GM12878 (cell line): Measurements from ENCODE around the gene CDKN3. TPM values are rescaled to one million over a fixed set of nuclear protein-coding genes. Genes with fewer than 3 reads are reported as not detected.
A peak's percentile ranks its signal among the peaks of the same experiment; 100 is the strongest.

Source experiments
- ATAC-seq: fragments of 200-7000 bp; cut with Tn5 transposase; 3 replicates; pipeline ENCODE4 v1.9.1; 2020; ENCODE audit warnings: mild to moderate bottlenecking, moderate library complexity
- Bru-seq: library from RNA; stranded (reverse); fragments of 400-500 nt; gene quantifications from one replicate; lab custom pipeline; 2021; lab: Mats Ljungman, UMichigan
- BruChase-seq, 2 experiments: library from RNA; stranded (reverse); fragments of 400-500 nt; gene quantifications; one replicate each; lab custom pipeline; 2021; lab: Mats Ljungman, UMichigan
- BruUV-seq: library from RNA; stranded (reverse); fragments of 400-500 nt; replicated peaks from 2 replicates; lab custom pipeline; 2021; lab: Mats Ljungman, UMichigan
- CTCF ChIA-PET: fragments of 300-600 bp; sonication (Branson Sonifier 250); formaldehyde crosslinking; extraction: SDS; loops from one replicate; lab custom pipeline; 2021; ENCODE audit warnings: inconsistent platforms; lab: Yijun Ruan, JAX
- POLR2A ChIA-PET: fragments of 350-600 bp; formaldehyde crosslinking; extraction: SDS; loops from one replicate; lab custom pipeline; 2021; ENCODE audit warnings: inconsistent platforms; lab: Charles Lee
- RAD21 ChIA-PET: fragments of 300-600 bp; sonication (Branson Sonifier 250); formaldehyde crosslinking; loops from one replicate; lab custom pipeline; 2023; ENCODE audit warnings: antibody characterized with exemption; ENCODE audit not compliant: unreplicated experiment; lab: Charles Lee
- SMC1A ChIA-PET: fragments of 300-600 bp; sonication (Branson Sonifier 250); formaldehyde crosslinking; loops from one replicate; lab custom pipeline; 2023; ENCODE audit not compliant: unreplicated experiment, uncharacterized antibody; lab: Charles Lee
- DNase-seq: peaks from one replicate; pipeline ENCODE4 v3.0.0-alpha.2; 2011; ENCODE audit warnings: low read depth, low spot score
- FAIRE-seq: peaks from 3 replicates; lab custom pipeline; 2011; peaks lifted over from hg19 to GRCh38; lab: Jason Lieb, UNC
- H2AFZ ChIP-seq: 2 replicates; pipeline ENCODE4 v1.6.0; 2011; ENCODE audit warnings: low read depth, low read length, control low read depth; ENCODE audit not compliant: control insufficient read depth
- H3K27ac ChIP-seq: 2 replicates; pipeline ENCODE4 v1.5.1; 2011; ENCODE audit warnings: control low read depth; ENCODE audit not compliant: control insufficient read depth, insufficient read depth
- H3K27me3 ChIP-seq, 2 experiments: replicated peaks in 1 of 2; 2 replicates each; pipeline versions ENCODE4 v1.6.0 to v1.6.1; 2011; ENCODE audit warnings: low read length in 1 of 2; ENCODE audit not compliant: control insufficient read depth in 2 of 2, insufficient read depth in 2 of 2
- H3K36me3 ChIP-seq, 2 experiments: 2 replicates each; pipeline ENCODE4 v1.5.1; 2011; ENCODE audit warnings: low read length in 1 of 2; ENCODE audit not compliant: control insufficient read depth in 2 of 2, insufficient read depth in 2 of 2
- H3K4me1 ChIP-seq: 2 replicates; pipeline ENCODE4 v1.6.1; 2011; ENCODE audit warnings: mild to moderate bottlenecking, low read length, moderate library complexity, mixed read lengths; ENCODE audit not compliant: control insufficient read depth, insufficient read depth
- H3K4me2 ChIP-seq: 2 replicates; pipeline ENCODE4 v1.6.0; 2011; ENCODE audit warnings: control low read depth; ENCODE audit not compliant: control insufficient read depth, insufficient read depth
- H3K4me3 ChIP-seq: fragments of 200-600 bp; sonication (generic); 2 replicates; pipeline ENCODE4 v1.5.1; 2016
- H3K79me2 ChIP-seq: 2 replicates; pipeline ENCODE4 v1.6.0; 2011; ENCODE audit warnings: low read length; ENCODE audit not compliant: control insufficient read depth, insufficient read depth
- H3K9ac ChIP-seq: 2 replicates; pipeline ENCODE4 v1.8.0; 2011; ENCODE audit warnings: low read length, control low read depth, mixed read lengths; ENCODE audit not compliant: control insufficient read depth, insufficient read depth
- H3K9me3 ChIP-seq: replicated peaks from 3 replicates; pipeline ENCODE4 v1.5.1; 2011; ENCODE audit warnings: mild to moderate bottlenecking, low read length; ENCODE audit not compliant: control insufficient read depth, insufficient read depth
- H4K20me1 ChIP-seq: 2 replicates; pipeline ENCODE4 v1.6.0; 2011; ENCODE audit not compliant: control insufficient read depth, insufficient read depth
- CBX3 ChIP-seq: fragments of 200-600 bp; sonication (generic); IDR thresholded peaks from 2 replicates; pipeline ENCODE4 v1.6.1; 2016; ENCODE audit warnings: low read depth, borderline replicate concordance
- CREB1 ChIP-seq: IDR thresholded peaks from 2 replicates; pipeline ENCODE4 v1.6.1; 2012; ENCODE audit warnings: low read depth, mild to moderate bottlenecking, inconsistent platforms
- CREM ChIP-seq: IDR thresholded peaks from 2 replicates; pipeline ENCODE4 v1.6.1; 2014; ENCODE audit warnings: antibody characterized with exemption, low read depth
- EZH2 ChIP-seq: IDR thresholded peaks from 2 replicates; pipeline ENCODE4 v1.6.1; 2012; ENCODE audit warnings: low read depth, mild to moderate bottlenecking, control low read depth, inconsistent platforms, low read length, borderline replicate concordance; ENCODE audit not compliant: control insufficient read depth
- GABPA ChIP-seq: IDR thresholded peaks from 2 replicates; pipeline ENCODE4 v1.6.1; 2014; ENCODE audit warnings: antibody characterized with exemption, low read depth, mild to moderate bottlenecking, inconsistent platforms
- GATAD2B ChIP-seq: fragments of 450-650 bp; conservative IDR thresholded peaks from 2 replicates; pipeline ENCODE4 v1.6.1; 2017; ENCODE audit warnings: low read depth, mild to moderate bottlenecking, moderate library complexity
- MTA2 ChIP-seq: fragments of 450-650 bp; IDR thresholded peaks from 2 replicates; pipeline ENCODE4 v1.6.1; 2016; ENCODE audit warnings: low read depth, mild to moderate bottlenecking, moderate library complexity
- NR2C2 ChIP-seq: IDR thresholded peaks from 2 replicates; pipeline ENCODE4 v1.6.1; 2011; ENCODE audit warnings: borderline replicate concordance, low read depth; ENCODE audit not compliant: control insufficient read depth, insufficient read length
- RB1 ChIP-seq: fragments of 450-650 bp; formaldehyde crosslinking; IDR thresholded peaks from 2 replicates; pipeline ENCODE4 v1.6.1; 2017; ENCODE audit warnings: mild to moderate bottlenecking, borderline replicate concordance
- ZZZ3 ChIP-seq: IDR thresholded peaks from 2 replicates; pipeline ENCODE4 v1.6.1; 2011; ENCODE audit warnings: low read depth; ENCODE audit not compliant: control insufficient read depth, insufficient read length
- WGBS: methylation state at CpG from one replicate; pipeline ENCODE4 v1.1.6; 2016; ENCODE audit warnings: low lambda C conversion rate; ENCODE audit not compliant: insufficient replicate concordance, insufficient coverage; ENCODE audit errors: missing lambda C conversion rate; 5-methylcytosine and 5-hydroxymethylcytosine counted together
- in situ Hi-C: fragments of 300-500 bp; cut with MboI; formaldehyde crosslinking; loops from 9 replicates; pipeline ENCODE4 v1.14.3; 2018; ENCODE audit warnings: mixed read lengths
- intact Hi-C: fragments of 100-400 bp; cut with micrococcal nuclease; formaldehyde crosslinking; loops from one replicate; pipeline ENCODE4 v1.14.2; 2022; ENCODE audit not compliant: unreplicated experiment
- long read RNA-seq, 2 experiments: library from polyadenylated mRNA; unstranded; transcript quantifications; one replicate each; pipeline ENCODE4 v2.0.0, GENCODE V29; 2019 to 2020
- polyA minus RNA-seq, 3 experiments: library from RNA; depleted of rRNA, polyadenylated mRNA; stranded (reverse); fragments of >200 nt; gene quantifications; 2 replicates each; pipeline ENCODE4 v1.2.3, GENCODE V29; 2011
- polyA plus RNA-seq, 11 experiments: library from polyadenylated mRNA; depleted of rRNA in 4 of 11; unstranded in 6 of 11; stranded (reverse) in 5 of 11; fragments of >200 nt; fragmentation: Nextera tagmentation in 4 of 11; fragmentation: Illumina TruSeq in 1 of 11; extraction: Ambion mirVana in 4 of 11; extraction: Trizol in 1 of 11; gene quantifications; 1 replicate in 1 of 11; 2 replicates in 10 of 11; pipeline versions ENCODE4 v1.2.1 to v1.2.3, GENCODE V29; 2011 to 2016; ENCODE audit warnings: inconsistent platforms in 2 of 11, missing spikeins in 2 of 11, low read depth in 1 of 11
- total RNA-seq, 4 experiments: library from RNA; depleted of rRNA in 3 of 4; stranded (reverse); fragments of >200 nt in 3 of 4; fragmentation: Illumina TruSeq in 1 of 4; extraction: Trizol in 1 of 4; gene quantifications; 2 replicates each; pipeline versions ENCODE4 v1.2.1 to v1.2.3, GENCODE V29; 2013 to 2021
- TF ChIP-seq, protein P1 (sequence below): fragments of 450-650 bp; IDR thresholded peaks from 2 replicates; pipeline ENCODE4 v1.6.1; 2018; ENCODE audit warnings: borderline replicate concordance, mild to moderate bottlenecking; ENCODE audit not compliant: partially characterized antibody
- TF ChIP-seq, protein P2 (sequence below): IDR thresholded peaks from 2 replicates; pipeline ENCODE4 v1.6.1; 2011; ENCODE audit warnings: mild to moderate bottlenecking, low read depth, low read length, moderate library complexity; ENCODE audit not compliant: insufficient replicate concordance

The CDKN3 gene, protein sequence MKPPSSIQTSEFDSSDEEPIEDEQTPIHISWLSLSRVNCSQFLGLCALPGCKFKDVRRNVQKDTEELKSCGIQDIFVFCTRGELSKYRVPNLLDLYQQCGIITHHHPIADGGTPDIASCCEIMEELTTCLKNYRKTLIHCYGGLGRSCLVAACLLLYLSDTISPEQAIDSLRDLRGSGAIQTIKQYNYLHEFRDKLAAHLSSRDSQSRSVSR
- 5.0 and 6.6 TPM in 2 replicates for total RNA-seq (2013; cell fraction: nucleolus; rRNA removed)
- total RNA-seq (2014; rRNA removed) = 71.0 and 86.9 TPM in 2 replicates
- total RNA-seq (2014; rRNA removed; fragmentation: Illumina TruSeq; extraction: Trizol) = 99.5 and 99.6 TPM in 2 replicates
- 54.9 and 61.8 TPM in 2 replicates for total RNA-seq (2021)
- polyA plus RNA-seq (2011; ENCODE audit: low read depth) = 37.1 TPM
- polyA plus RNA-seq (2011; rRNA removed) = 111 and 155 TPM in 2 replicates
- 51.6 and 62.4 TPM in 2 replicates for polyA plus RNA-seq (2011; cell fraction: cytosol; rRNA removed)
- polyA plus RNA-seq (2011; cell fraction: nucleus; rRNA removed) = 27.7 and 33.5 TPM in 2 replicates
- polyA plus RNA-seq (2012) = 42.5 and 53.2 TPM in 2 replicates
- polyA plus RNA-seq (2014; fragmentation: Illumina TruSeq; extraction: Trizol) = 111 and 118 TPM in 2 replicates
- polyA plus RNA-seq (2014; fragmentation: Nextera tagmentation; extraction: Ambion mirVana) = 100 to 1,000 TPM; 173 to 197 TPM
- 63.4 and 97.0 TPM in 2 replicates for polyA plus RNA-seq (2014; rRNA removed)
- 100 to 1,000 TPM; 149 to 167 TPM for polyA plus RNA-seq (2016; fragmentation: Nextera tagmentation; extraction: Ambion mirVana)
- 26.8 and 49.6 TPM in 2 replicates for polyA minus RNA-seq (2011; rRNA and poly(A)+ RNA removed)
- 15.2 and 18.8 TPM in 2 replicates for polyA minus RNA-seq (2011; cell fraction: cytosol; rRNA and poly(A)+ RNA removed)
- polyA minus RNA-seq (2011; cell fraction: nucleus; rRNA and poly(A)+ RNA removed) = 8.0 and 10.0 TPM in 2 replicates
- percentile 69 among the genes with signal in this experiment for Bru-seq, nascent RNA
- percentile 56 among the genes with signal in this experiment for BruChase-seq, experiment 1, labeled RNA remaining after a 6-hour chase
- percentile 59 among the genes with signal in this experiment for BruChase-seq, experiment 2, labeled RNA remaining after a 2-hour chase
- long read RNA-seq, experiment 1, transcript CDKN3-202 (8 exons, 893 nt) = major isoform, 44 of 55 reads
- long read RNA-seq, experiment 1, partial matches to known transcripts = 2 of 55 reads
- long read RNA-seq, experiment 1, other reads (novel, unspliced or antisense) = 8 of 55 reads
- long read RNA-seq, experiment 2, transcript CDKN3-205 (8 exons, 845 nt) = minor isoform, 5 of 181 reads
- long read RNA-seq, experiment 2, transcript CDKN3-202 (8 exons, 893 nt) = major isoform, 137 of 181 reads
- long read RNA-seq, experiment 2, partial matches to known transcripts = 9 of 181 reads
- long read RNA-seq, experiment 2, other reads (novel, unspliced or antisense) = 29 of 181 reads

DNA sequence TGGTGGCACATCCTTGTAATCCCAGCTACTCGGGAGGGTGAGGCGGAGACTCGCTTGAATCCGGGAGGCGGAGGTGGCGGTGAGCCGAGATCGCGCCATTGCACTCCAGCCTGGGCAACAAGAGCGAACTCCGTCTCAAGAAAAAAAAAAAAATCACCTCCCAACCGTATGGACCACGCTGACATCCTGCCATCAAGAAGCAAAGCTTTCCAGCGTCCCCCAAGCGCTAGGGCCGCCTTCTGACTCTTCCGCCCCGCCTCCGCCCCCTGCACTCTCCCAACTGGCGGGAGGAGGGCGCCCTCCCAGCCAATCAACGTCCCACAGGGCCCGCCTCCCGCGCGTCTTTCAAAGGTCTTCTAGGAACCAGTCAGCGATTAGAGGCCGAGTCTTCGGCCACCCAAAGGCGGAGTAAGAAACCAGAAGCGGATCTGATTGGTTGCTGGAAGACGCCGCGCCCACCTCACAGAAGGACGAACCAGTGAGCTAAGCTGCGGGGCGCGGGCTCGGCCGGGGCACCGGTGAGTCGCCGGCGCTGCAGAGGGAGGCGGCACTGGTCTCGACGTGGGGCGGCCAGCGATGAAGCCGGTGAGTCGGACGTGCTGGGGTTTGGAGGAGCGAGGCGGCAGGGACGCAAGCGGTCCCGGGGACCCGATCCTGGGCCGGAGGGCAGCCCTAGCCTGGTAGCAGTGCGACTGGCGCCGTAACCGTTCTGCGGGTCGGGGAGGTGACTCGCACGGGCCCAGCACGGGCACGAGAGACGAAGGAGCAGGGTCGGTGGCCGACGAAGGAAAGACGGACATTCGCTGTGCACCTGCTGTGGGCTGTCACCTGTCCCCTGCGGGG is at the start of gene CDKN3:
Gene CDKN3, plus strand, starts transcription at position 515 of the 843 bp plus-strand sequence. Its CDS starts 62 bp downstream, at position 577.
- H3K79me2 ChIP-seq = peaks cover 17% of the 10 kb centered on the region
- peak; percentile 95 for DNase-seq
- peak within 1 kb of the TSS; percentile 75 for H3K4me3 ChIP-seq
- peak within 1 kb of the TSS; percentile 73 for H3K4me2 ChIP-seq
- no TSS peak for BruUV-seq
- peak; percentile 98 for FAIRE-seq
- ChIA-PET SMC1A (interaction anchor here (0.6 to 3.6 kb wide), 6 partner anchors 9 to 241 kb away, joined by 3 to 21 read pairs (median 5); no protein-coding TSS in a partner anchor), POLR2A (interaction anchor here (0.5 to 2.7 kb wide), 13 partner anchors 11 to 1699 kb away, joined by 3 to 14 read pairs (median 5); partner anchors contain the start of gene CGRRF1), CTCF (interaction anchor here (0.5 to 2.7 kb wide), 11 partner anchors 14 to 503 kb away, joined by 3 to 14 read pairs (median 4); partner anchors contain the start of gene CGRRF1), RAD21 (interaction anchor here (0.7 to 4.1 kb wide), 7 partner anchors 18 to 113 kb away, joined by 3 to 16 read pairs (median 6); partner anchors contain the start of gene CGRRF1)
- peak within 1 kb of the TSS; percentile 81 for H3K27ac ChIP-seq
- intact Hi-C loops = loop anchor here (5.0 kb wide), 2 partner anchors 41 to 91 kb away; partner anchors contain the start of gene GMFB
- no peaks in the 10 kb centered on the region for H3K4me1 ChIP-seq
- WGBS = 1% methylated on average over 76 of the region's 76 CpGs
- peak within 1 kb of the TSS; percentile 75 for H3K9ac ChIP-seq
- H3K9me3 ChIP-seq = no peaks in the 10 kb centered on the region; the same call in 2 of the 3 replicates
- no peaks in the 10 kb centered on the region; a peak in 1 of 4 replicates for H3K36me3 ChIP-seq
- in situ Hi-C loops = no loop called here
- H3K27me3 ChIP-seq = no peaks in the 10 kb centered on the region
- H4K20me1 ChIP-seq = no peaks in the 10 kb centered on the region
- peak within 1 kb of the TSS; percentile 90 for H2AFZ ChIP-seq
- peak; percentile 97 for ATAC-seq
- TF ChIP-seq CBX3 (no peak), GATAD2B (peak; percentile 73; the same call in 1 of the 2 replicates), CREB1 (peak; percentile 82), NR2C2 (no peak), MTA2 (no peak), CREM (peak; percentile 47; the same call in 1 of the 2 replicates), GABPA (no peak), EZH2 (no peak), ZZZ3 (no peak), RB1 (no peak)
- TF ChIP-seq, protein P1, sequence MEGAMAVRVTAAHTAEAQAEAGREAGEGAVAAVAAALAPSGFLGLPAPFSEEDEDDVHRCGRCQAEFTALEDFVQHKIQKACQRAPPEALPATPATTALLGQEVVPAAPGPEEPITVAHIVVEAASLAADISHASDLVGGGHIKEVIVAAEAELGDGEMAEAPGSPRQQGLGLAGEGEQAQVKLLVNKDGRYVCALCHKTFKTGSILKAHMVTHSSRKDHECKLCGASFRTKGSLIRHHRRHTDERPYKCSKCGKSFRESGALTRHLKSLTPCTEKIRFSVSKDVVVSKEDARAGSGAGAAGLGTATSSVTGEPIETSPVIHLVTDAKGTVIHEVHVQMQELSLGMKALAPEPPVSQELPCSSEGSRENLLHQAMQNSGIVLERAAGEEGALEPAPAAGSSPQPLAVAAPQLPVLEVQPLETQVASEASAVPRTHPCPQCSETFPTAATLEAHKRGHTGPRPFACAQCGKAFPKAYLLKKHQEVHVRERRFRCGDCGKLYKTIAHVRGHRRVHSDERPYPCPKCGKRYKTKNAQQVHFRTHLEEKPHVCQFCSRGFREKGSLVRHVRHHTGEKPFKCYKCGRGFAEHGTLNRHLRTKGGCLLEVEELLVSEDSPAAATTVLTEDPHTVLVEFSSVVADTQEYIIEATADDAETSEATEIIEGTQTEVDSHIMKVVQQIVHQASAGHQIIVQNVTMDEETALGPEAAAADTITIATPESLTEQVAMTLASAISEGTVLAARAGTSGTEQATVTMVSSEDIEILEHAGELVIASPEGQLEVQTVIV = no peak
- TF ChIP-seq, protein P2, sequence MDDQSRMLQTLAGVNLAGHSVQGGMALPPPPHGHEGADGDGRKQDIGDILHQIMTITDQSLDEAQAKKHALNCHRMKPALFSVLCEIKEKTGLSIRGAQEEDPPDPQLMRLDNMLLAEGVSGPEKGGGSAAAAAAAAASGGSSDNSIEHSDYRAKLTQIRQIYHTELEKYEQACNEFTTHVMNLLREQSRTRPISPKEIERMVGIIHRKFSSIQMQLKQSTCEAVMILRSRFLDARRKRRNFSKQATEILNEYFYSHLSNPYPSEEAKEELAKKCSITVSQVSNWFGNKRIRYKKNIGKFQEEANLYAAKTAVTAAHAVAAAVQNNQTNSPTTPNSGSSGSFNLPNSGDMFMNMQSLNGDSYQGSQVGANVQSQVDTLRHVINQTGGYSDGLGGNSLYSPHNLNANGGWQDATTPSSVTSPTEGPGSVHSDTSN = peak; percentile 83
